NCI-H2029 (cell line): ENCODE results near the gene FAM131B.
"Not testable (repeated sequence)": the region's sequence is repeated elsewhere in the genome, so short reads cannot be mapped to it uniquely, and the experiment has no call there.

ENCODE experiments used
- DNase-seq: peaks from one replicate; lab custom pipeline; 2025; lab: John Stamatoyannopoulos, UW

FAM131B gene

GRCh38 chr7:143362131-143363015 lies at the start of gene FAM131B:
FAM131B (minus strand) TSS chr7:143362713; CDS start chr7:143362603, 110 bp downstream.
- DNase-seq, result no peak

GRCh38 chr7:143411976-143412708 lies 49.6 kb upstream of the FAM131B start:
- DNase-seq, result no peak

GRCh38 chr7:143410521-143411004 lies 48.0 kb upstream of the FAM131B start:
- DNase-seq, result no peak

- peak; percentile 71 for DNase-seq
Observed at GRCh38 chr7:143408686-143409561, 46.4 kb upstream of the FAM131B start, which contains the start of gene EPHA1. EPHA1 (minus strand) TSS chr7:143408856; CDS start chr7:143408805, 51 bp downstream.

GRCh38 chr7:143408252-143408685 lies 45.8 kb upstream of the FAM131B start:
- no peak for DNase-seq

DNA sequence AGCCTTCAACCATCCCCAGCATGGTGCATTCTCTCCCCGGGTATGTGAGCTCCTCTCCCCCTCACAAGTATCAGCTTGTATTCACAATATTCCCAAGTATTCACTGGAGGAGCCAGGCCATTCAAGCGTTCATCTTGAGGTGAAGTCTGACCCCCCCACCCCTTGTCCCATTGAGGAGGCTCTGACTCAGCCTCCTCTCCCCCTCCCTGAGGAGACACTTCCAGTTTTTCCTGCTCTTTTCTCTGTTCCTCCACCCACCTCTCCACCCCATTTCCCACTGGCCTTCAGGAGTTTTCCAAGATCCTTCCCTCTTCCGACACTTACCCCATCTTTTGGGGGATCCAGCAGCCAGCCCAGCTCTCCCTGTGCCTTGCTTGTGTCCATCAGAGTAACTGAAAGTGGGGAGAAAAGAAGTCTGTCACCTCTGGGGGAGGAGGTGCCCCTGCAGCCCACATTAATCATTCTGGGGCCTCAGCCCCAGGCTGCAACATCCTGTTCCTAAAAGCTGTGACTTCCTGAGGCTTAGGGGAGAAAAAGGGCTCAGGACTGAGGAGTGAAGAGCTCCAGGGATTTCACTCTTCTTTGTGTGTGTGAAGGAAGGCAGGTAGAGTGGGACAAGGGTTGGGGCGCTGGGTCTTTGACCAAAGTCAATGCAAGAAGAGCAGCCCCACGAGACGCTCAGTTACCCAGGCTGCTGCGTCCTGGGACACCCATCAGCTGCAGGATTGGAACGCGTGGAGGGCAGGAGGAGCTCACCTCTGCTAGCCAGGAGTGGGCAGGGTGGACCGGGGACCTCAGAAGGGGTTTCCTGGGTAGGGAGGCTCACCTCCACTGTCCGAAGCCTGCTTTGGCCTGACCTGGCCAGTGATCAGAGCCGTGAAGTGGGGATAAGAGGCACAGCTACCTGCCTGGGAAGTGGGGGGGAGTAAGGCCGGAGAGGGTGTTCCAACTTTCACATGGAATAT lies 45.1 kb upstream of the FAM131B start:
- DNase-seq, result no peak

DNA sequence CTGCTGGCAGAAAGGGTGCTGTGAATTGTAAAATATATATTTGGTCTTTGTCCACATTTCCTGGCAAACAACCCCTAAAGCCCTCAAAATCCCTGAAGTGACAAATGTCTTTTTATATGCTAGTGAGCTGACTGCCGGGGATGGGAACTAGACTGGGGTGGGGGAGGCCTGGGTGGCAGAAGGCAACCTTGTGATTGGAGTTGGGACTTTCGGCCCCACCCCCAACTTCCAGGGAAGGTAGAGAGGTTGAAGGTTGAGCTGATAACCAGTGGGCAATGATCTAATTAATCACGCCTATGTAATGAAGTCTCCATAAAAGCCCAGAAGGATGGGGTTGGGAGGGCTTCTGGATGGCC lies 43.5 kb upstream of the FAM131B start:
- DNase-seq, result no peak

GRCh38 chr7:143405173-143406001 lies 42.9 kb upstream of the FAM131B start:
- DNase-seq, result no peak

GRCh38 chr7:143402233-143402632 lies 39.7 kb upstream of the FAM131B start:
- DNase-seq, result not testable (repeated sequence)

- no peak for DNase-seq
Observed at GRCh38 chr7:143401265-143401664, 38.8 kb upstream of the FAM131B start.

GRCh38 chr7:143399642-143400041 lies 37.1 kb upstream of the FAM131B start:
- DNase-seq, result no peak

DNA sequence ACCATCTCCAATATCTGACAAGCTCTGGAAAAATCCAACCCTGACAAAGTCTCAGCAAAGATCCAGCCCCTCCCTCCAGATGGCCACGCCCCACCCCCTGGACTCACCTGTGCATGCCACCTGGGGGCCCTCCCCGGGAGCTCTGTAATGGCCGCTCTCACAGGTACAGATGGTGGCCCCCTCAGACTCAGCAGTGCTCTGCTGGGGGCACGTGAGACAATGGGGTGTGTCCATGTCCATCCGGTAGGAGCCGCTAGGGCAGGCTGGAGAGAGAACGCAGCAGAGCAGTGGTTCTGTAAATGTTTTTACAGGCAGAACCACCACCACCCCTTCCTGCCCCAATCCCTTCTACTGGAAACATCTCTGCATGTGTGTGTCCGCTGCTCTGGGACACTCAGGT lies 36.6 kb upstream of the FAM131B start:
- DNase-seq, result no peak

DNA sequence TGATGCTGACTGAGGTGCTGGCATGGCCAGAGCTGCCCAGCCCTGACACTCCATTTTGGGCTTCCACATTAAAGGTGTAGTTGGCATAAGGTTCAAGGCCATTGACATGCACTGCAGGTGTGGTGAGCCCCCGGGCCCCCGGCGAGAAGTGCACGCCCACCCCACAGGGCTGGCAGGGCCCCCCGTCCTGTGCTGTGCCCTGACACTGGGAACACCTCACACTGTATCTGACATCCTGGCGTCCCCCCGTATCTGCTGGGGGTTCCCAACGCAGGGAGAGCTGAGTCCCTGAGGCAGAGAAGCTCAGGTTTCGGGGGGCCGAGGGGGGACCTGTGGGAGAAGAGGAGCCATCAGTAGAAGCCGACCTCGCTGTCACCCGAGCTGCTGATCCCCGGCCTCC lies 36.1 kb upstream of the FAM131B start:
- no peak for DNase-seq

- DNase-seq, result no peak
Observed at GRCh38 chr7:143397710-143398530, 35.4 kb upstream of the FAM131B start.

- DNase-seq, result no peak
Observed at GRCh38 chr7:143396625-143397556, 34.4 kb upstream of the FAM131B start.

- DNase-seq, result no peak
Observed at GRCh38 chr7:143396182-143396581, 33.7 kb upstream of the FAM131B start.
